Kidney (tissue), 14 donors: ENCODE measurements around the gene SHH. TPM values are rescaled to one million over a fixed set of nuclear protein-coding genes. Genes with fewer than 3 reads are reported as not detected.

Experiments used
- DNase-seq, 5 donors: peaks; one replicate each; pipeline ENCODE4 v3.0.0-alpha.2; 2013 to 2020
- FAIRE-seq: peaks from 2 replicates; lab custom pipeline; 2012; peaks lifted over from hg19 to GRCh38; lab: Jason Lieb, UNC
- H3K27ac ChIP-seq, 2 donors: one replicate each; pipeline ENCODE4 v1.7.0; 2013; ENCODE audit warnings: low read depth in 2 of 2, low read length in 2 of 2, inconsistent platforms in 1 of 2
- H3K27me3 ChIP-seq: one replicate; pipeline ENCODE4 v1.7.1; 2013; ENCODE audit warnings: low read length, inconsistent platforms; ENCODE audit not compliant: control insufficient read depth, insufficient read depth
- H3K36me3 ChIP-seq, 3 donors: one replicate each; pipeline versions ENCODE4 v1.7.0 to v1.7.1; 2013; ENCODE audit warnings: low read length in 3 of 3, control low read depth in 1 of 3, inconsistent platforms in 1 of 3; ENCODE audit not compliant: insufficient read depth in 3 of 3, control insufficient read depth in 2 of 3
- H3K4me1 ChIP-seq, 3 donors: one replicate each; pipeline versions ENCODE4 v1.7.0 to v1.7.1; 2013; ENCODE audit warnings: low read length in 3 of 3, inconsistent platforms in 1 of 3, low read depth in 1 of 3; ENCODE audit not compliant: control insufficient read depth in 2 of 3, insufficient read depth in 2 of 3
- H3K4me3 ChIP-seq, 3 donors: one replicate each; pipeline versions ENCODE4 v1.7.0 to v1.8.1; 2013; ENCODE audit warnings: low read length in 3 of 3, control low read depth in 1 of 3, inconsistent platforms in 1 of 3
- H3K9ac ChIP-seq, 3 donors: one replicate each; pipeline versions ENCODE4 v1.7.0 to v1.7.1; 2013; ENCODE audit warnings: low read length in 3 of 3, control low read depth in 1 of 3, inconsistent platforms in 1 of 3
- H3K9me3 ChIP-seq, 3 donors: one replicate each; pipeline versions ENCODE4 v1.7.0 to v1.7.1; 2013; ENCODE audit warnings: low read length in 3 of 3, control low read depth in 1 of 3, inconsistent platforms in 1 of 3; ENCODE audit not compliant: control insufficient read depth in 2 of 3, insufficient read depth in 1 of 3
- intact Hi-C: fragments of 100-400 bp; cut with DNase I; formaldehyde crosslinking; loops from one replicate; pipeline ENCODE4 v1.11.1; 2022
- polyA plus RNA-seq: library from polyadenylated mRNA; stranded (reverse); fragments of 350-450 nt; fragmentation: Illumina TruSeq; extraction: RNeasy Lipid Tissue Mini Kit (QIAGEN cat#74804); gene quantifications from one replicate; pipeline ENCODE4 v1.2.3, GENCODE V29; 2014; ENCODE audit warnings: low read depth, low replicate concordance; ENCODE audit not compliant: insufficient read depth
- total RNA-seq: library from RNA; stranded (reverse); fragmentation: NEBNext Ultra II Directional; extraction: Animal tissue kit (Norgen Biotek cat#: 25700); gene quantifications from one replicate; pipeline ENCODE4 v1.2.1, GENCODE V29; 2021
- TF ChIP-seq, protein P1 (sequence below): IDR thresholded peaks from 3 replicates; pipeline ENCODE4 v1.5.1; 2012; ENCODE audit warnings: mild to moderate bottlenecking, moderate library complexity, borderline replicate concordance; ENCODE audit not compliant: insufficient read depth; ENCODE audit errors: extremely low read depth
- donor health status: control.
- donor health status: control.
- donor health status: control.
- donor health status: control.
- donor health status: control.
- donor health status: DM: yes; HTN: yes; CAD: no.
- donor health status: Normal renal cell carcinoma (clear cell type).

SHH gene
- total and polyA plus RNA-seq, 2 donors from 2014 or later: 2.0 to 15.2 TPM

- H3K9me3 ChIP-seq: peaks cover 0 to 3% (median 0%) of the 10 kb centered on the region in 3 donors
- peaks cover 0 to 4% (median 0%) of the 10 kb centered on the region in 3 donors for H3K4me1 ChIP-seq
- intact Hi-C loops: no loop called here
- H3K36me3 ChIP-seq: peaks cover 3 to 31% (median 20%) of the 10 kb centered on the region in 3 donors
- no peak overlapping the region for H3K9ac ChIP-seq
- no peak overlapping the region for H3K27ac ChIP-seq
- H3K4me3 ChIP-seq: no peak overlapping the region
- DNase-seq (no peak), FAIRE-seq (no peak)
- no peaks in the 10 kb centered on the region for H3K27me3 ChIP-seq
- TF ChIP-seq, protein P1, sequence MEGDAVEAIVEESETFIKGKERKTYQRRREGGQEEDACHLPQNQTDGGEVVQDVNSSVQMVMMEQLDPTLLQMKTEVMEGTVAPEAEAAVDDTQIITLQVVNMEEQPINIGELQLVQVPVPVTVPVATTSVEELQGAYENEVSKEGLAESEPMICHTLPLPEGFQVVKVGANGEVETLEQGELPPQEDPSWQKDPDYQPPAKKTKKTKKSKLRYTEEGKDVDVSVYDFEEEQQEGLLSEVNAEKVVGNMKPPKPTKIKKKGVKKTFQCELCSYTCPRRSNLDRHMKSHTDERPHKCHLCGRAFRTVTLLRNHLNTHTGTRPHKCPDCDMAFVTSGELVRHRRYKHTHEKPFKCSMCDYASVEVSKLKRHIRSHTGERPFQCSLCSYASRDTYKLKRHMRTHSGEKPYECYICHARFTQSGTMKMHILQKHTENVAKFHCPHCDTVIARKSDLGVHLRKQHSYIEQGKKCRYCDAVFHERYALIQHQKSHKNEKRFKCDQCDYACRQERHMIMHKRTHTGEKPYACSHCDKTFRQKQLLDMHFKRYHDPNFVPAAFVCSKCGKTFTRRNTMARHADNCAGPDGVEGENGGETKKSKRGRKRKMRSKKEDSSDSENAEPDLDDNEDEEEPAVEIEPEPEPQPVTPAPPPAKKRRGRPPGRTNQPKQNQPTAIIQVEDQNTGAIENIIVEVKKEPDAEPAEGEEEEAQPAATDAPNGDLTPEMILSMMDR: no peak
Measured at GRCh38 chr7:155762036-155762435, 50.2 kb downstream of the SHH start.

DNA sequence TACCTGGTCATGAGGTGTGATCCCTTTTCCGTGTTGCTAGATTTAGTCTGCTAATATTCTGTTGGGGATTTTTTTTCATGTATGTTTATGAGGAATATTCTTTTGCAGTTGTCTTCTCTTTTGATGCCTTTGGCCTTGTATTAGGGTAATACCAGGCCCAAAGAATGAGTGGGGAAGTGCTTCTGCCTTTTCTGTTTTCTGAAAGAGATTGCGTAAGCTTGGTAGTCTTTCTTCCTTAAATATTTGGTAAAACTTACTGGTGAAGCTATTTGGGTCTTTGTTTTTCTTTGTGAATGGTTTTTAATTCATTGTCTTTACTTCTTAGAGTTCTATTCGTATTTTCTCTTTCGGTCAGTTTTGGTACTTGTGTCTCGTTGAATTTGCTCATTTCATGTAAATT lies 51.1 kb downstream of the SHH start:
- intact Hi-C loops: no loop called here

DNA sequence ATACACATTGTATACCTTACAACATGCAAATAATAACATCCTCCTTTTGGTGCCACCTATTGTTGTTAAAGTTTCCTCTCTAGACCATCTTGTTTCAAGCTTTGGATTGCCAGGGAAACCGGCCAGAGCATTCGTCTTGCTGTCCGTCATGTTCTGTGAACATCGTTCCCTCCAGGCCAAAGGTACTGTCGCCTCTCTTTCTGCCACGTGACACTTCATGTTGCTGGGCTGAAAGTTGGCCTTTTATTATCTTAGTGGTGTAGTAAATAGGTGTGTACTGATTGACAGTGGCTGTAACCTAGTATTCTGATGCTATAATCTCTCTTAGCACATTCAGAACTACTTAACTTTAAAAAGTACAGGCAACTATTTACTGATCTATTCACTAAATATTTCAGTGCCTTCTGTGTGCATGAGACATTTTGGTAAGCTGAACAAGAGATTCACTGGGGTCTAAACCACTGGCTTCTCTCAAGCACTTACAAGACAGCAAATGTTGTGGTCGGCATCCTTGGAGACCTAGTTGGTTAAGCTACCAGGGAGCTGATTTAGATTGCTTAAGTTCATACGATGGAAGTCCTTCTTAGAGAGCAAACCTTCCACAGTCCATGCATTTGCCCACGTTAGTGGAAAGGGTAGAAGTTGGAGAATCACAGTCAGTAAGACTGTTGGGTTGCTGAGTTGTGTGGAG lies 52.4 kb downstream of the SHH start:
- FAIRE-seq: no peak
- intact Hi-C loops: no loop called here
- H3K4me1 ChIP-seq: peaks cover 0 to 4% (median 0%) of the 10 kb centered on the region in 3 donors
- peaks cover 0 to 3% (median 0%) of the 10 kb centered on the region in 3 donors for H3K9me3 ChIP-seq
- no peak for DNase-seq
- no peaks in the 10 kb centered on the region for H3K27me3 ChIP-seq
- TF ChIP-seq, protein P1: no peak
- H3K27ac ChIP-seq: no peak overlapping the region
- H3K9ac ChIP-seq: no peak overlapping the region
- H3K4me3 ChIP-seq: no peak overlapping the region
- peaks cover 3 to 11% (median 6%) of the 10 kb centered on the region in 3 donors for H3K36me3 ChIP-seq

More for the DNA sequence above, 51.1 kb downstream of the SHH start:
- Histone ChIP-seq H3K4me1 (peaks cover 0 to 4% (median 0%) of the 10 kb centered on the region in 3 donors), H3K27ac (no peak overlapping the region), H3K9me3 (peaks cover 0 to 3% (median 0%) of the 10 kb centered on the region in 3 donors), H3K4me3 (no peak overlapping the region), H3K27me3 (no peaks in the 10 kb centered on the region), H3K9ac (no peak overlapping the region), H3K36me3 (peaks cover 3 to 24% (median 15%) of the 10 kb centered on the region in 3 donors)
- TF ChIP-seq, protein P1: no peak
- no peak for FAIRE-seq
- no peak for DNase-seq
